ENCODE measurements around the gene TRAF7.

TRAF7 gene

DNA sequence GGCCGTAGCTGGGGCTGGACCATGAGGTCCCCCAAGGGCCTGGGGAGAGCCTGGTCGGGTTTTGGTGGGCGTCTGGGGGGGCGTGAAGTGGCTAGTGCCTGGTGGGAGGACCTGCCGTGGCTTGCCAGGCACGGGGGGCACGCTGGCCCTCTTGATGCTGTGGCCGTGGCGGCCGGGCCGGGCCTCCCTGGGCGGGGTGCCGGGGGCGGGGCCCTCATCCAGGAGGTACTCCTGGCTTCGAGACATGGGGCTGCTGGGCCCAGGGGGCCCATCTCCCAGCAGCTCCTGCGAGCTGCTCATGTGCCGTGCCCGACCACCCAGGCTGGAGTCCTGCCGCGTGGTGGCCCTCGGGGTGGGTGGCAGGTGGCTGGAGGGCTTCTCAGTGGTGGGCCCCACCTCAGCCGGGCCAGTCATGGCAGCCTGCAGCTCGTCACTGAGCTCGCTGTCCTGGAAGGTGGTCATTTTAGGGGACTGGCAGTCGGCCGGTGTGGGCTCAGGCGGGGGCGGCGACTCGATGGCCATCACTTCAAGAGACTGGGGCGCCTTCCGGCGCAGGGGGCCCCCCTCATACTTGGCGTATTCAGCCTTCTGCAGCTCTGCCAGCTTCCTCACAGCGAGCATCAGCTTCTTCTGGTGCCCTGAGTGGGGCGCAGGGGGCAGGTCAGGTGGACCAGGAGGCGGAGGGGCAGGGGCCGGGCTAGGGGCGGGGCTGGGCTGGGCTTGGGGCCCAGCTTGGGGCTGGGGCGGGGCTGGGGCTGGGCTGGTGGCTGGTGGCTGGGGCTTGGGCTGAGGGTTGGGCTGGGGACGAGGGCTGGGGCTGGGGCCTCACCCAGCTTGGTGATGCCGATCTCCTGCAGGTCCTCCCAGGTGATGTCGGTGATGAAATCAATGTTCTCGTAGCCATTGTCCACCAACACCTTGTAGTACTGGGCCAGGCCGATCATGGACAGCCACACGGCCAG lies 25.7 kb downstream of the TRAF7 start:
- peaks cover 4 to 12% of the 10 kb centered on the region in 2 donors for H3K36me3 ChIP-seq (ENCODE audit: control insufficient read depth in 1 of 2, insufficient read depth in 2 of 2, low read length in 2 of 2)
- H3K4me1 ChIP-seq (ENCODE audit: control insufficient read depth in 1 of 2, insufficient read depth in 2 of 2, low read length in 2 of 2) = peaks cover 3 to 8% of the 10 kb centered on the region in 2 donors
- H3K27ac ChIP-seq (ENCODE audit: low read depth, low read length) = no peak overlapping the region
- H3K9ac ChIP-seq (ENCODE audit: low read depth in 1 of 2, low read length in 2 of 2) = no peak overlapping the region
- H3K4me3 ChIP-seq (ENCODE audit: low read depth in 1 of 2, low read length in 2 of 2) = no peak overlapping the region
- H3K27me3 ChIP-seq (ENCODE audit: control insufficient read depth in 1 of 2, insufficient read depth in 2 of 2, low read length in 2 of 2) = peaks cover 0 to 13% of the 10 kb centered on the region in 2 donors
- H3K9me3 ChIP-seq (ENCODE audit: control insufficient read depth in 1 of 2, low read length in 2 of 2) = no peaks in the 10 kb centered on the region

DNA sequence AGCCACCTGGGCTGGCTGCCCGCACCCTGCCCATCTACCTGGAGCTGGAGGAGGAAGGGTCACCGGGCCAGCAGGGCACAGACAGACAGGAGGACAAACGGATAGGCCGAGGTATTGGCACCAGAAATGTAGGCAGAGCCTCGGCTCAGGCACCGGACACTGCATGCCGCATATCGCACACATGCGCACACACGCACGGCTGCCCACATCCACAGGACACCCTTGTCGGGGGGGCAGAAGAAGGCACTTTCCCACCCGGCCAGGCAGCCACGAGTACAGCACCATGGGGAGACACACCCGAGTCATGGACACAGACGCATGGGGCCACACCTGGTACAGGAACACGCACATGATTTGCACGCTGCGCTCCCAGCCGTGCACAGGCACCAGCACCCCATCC lies 26.4 kb downstream of the TRAF7 start:
- H3K9ac ChIP-seq (ENCODE audit: low read depth in 1 of 2, low read length in 2 of 2) = no peak overlapping the region

DNA sequence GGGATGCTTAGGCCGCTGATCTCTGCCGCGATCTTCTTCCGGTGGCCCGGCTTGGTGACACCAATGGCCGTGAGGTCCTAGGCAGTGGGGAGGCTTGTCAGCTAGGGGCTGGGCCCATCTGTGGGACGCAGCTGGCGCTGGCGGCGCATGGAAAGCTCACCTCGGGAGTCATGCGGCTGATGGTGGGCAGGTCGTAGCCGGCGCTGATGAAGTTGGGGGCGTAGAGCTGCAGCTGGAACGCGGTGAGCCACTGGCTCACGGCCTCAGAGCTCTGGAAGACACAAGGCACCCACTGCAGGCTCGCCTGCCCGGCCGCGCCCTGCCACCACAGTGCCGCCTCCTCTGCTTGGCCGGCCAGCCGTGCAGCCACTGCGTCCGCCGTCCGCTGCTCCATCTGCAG lies 28.1 kb downstream of the TRAF7 start:
- no peaks in the 10 kb centered on the region for H3K9me3 ChIP-seq (ENCODE audit: control insufficient read depth in 1 of 2, low read length in 2 of 2)
- H3K27me3 ChIP-seq (ENCODE audit: control insufficient read depth in 1 of 2, insufficient read depth in 2 of 2, low read length in 2 of 2) = peaks cover 0 to 13% of the 10 kb centered on the region in 2 donors
- no peak overlapping the region for H3K4me3 ChIP-seq (ENCODE audit: low read depth in 1 of 2, low read length in 2 of 2)
- no peak overlapping the region for H3K27ac ChIP-seq (ENCODE audit: low read depth, low read length)
- H3K36me3 ChIP-seq (ENCODE audit: control insufficient read depth in 1 of 2, insufficient read depth in 2 of 2, low read length in 2 of 2) = no peaks in the 10 kb centered on the region
- no peak overlapping the region for H3K9ac ChIP-seq (ENCODE audit: low read depth in 1 of 2, low read length in 2 of 2)
- peaks cover 3 to 8% of the 10 kb centered on the region in 2 donors for H3K4me1 ChIP-seq (ENCODE audit: control insufficient read depth in 1 of 2, insufficient read depth in 2 of 2, low read length in 2 of 2)

More for the DNA sequence above, 26.4 kb downstream of the TRAF7 start:
- H3K36me3 ChIP-seq (ENCODE audit: control insufficient read depth in 1 of 2, insufficient read depth in 2 of 2, low read length in 2 of 2) = peaks cover 1 to 7% of the 10 kb centered on the region in 2 donors
- no peak overlapping the region for H3K4me3 ChIP-seq (ENCODE audit: low read depth in 1 of 2, low read length in 2 of 2)
- no peak overlapping the region for H3K27ac ChIP-seq (ENCODE audit: low read depth, low read length)
- H3K27me3 ChIP-seq (ENCODE audit: control insufficient read depth in 1 of 2, insufficient read depth in 2 of 2, low read length in 2 of 2) = peaks cover 0 to 13% of the 10 kb centered on the region in 2 donors
- peaks cover 3 to 8% of the 10 kb centered on the region in 2 donors for H3K4me1 ChIP-seq (ENCODE audit: control insufficient read depth in 1 of 2, insufficient read depth in 2 of 2, low read length in 2 of 2)
- no peaks in the 10 kb centered on the region for H3K9me3 ChIP-seq (ENCODE audit: control insufficient read depth in 1 of 2, low read length in 2 of 2)

DNA sequence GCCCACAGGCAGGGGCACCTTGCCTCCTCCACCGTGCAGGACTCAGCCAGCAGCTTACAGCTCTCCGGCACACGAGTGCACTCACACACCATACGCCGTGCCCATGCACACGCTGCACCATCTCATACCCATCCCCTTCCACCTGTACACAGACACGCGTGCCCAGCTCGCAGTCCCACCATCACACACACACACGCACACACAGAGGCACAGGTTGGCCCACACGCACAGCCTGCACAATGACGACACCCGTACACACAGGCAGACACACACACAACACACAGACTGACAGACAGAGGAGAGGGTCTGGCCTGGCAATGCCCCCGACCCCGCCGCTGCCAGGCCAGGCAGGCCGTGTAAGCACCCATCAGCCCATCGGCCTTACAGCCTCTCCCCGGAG lies 28.8 kb downstream of the TRAF7 start:
- Histone ChIP-seq H3K27ac (ENCODE audit: low read depth, low read length) (no peak overlapping the region), H3K9ac (ENCODE audit: low read depth in 1 of 2, low read length in 2 of 2) (no peak overlapping the region), H3K36me3 (ENCODE audit: control insufficient read depth in 1 of 2, insufficient read depth in 2 of 2, low read length in 2 of 2) (no peaks in the 10 kb centered on the region), H3K27me3 (ENCODE audit: control insufficient read depth in 1 of 2, insufficient read depth in 2 of 2, low read length in 2 of 2) (peaks cover 0 to 13% of the 10 kb centered on the region in 2 donors), H3K4me1 (ENCODE audit: control insufficient read depth in 1 of 2, insufficient read depth in 2 of 2, low read length in 2 of 2) (peaks cover 3 to 8% of the 10 kb centered on the region in 2 donors), H3K9me3 (ENCODE audit: control insufficient read depth in 1 of 2, low read length in 2 of 2) (no peaks in the 10 kb centered on the region), H3K4me3 (ENCODE audit: low read depth in 1 of 2, low read length in 2 of 2) (no peak overlapping the region)

DNA sequence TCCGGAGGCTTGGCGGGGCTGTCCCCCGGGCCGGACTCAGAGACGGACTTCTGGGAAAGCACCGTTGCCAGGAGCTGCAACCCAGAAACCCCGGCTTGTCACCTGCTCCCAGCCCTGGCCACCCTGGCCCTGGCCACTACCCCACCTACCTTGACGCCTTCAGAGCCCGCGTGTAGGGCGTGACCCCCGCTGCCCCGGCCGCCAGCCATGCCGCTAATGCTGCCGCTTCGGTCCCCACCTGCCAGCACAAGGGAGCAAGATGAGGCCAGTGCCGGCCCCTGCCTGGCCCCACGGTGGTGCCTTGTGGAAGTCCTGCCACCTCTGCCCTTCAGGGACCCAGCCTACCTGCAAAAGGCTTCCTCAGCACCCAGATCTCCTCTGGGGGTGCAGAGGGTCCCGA lies 29.4 kb downstream of the TRAF7 start:
- Histone ChIP-seq H3K4me1 (ENCODE audit: control insufficient read depth in 1 of 2, insufficient read depth in 2 of 2, low read length in 2 of 2) (peaks cover 3 to 11% of the 10 kb centered on the region in 2 donors), H3K27me3 (ENCODE audit: control insufficient read depth in 1 of 2, insufficient read depth in 2 of 2, low read length in 2 of 2) (peaks cover 0 to 13% of the 10 kb centered on the region in 2 donors), H3K9ac (ENCODE audit: low read depth in 1 of 2, low read length in 2 of 2) (no peak overlapping the region), H3K36me3 (ENCODE audit: control insufficient read depth in 1 of 2, insufficient read depth in 2 of 2, low read length in 2 of 2) (no peaks in the 10 kb centered on the region), H3K9me3 (ENCODE audit: control insufficient read depth in 1 of 2, low read length in 2 of 2) (no peaks in the 10 kb centered on the region), H3K27ac (ENCODE audit: low read depth, low read length) (no peak overlapping the region), H3K4me3 (ENCODE audit: low read depth in 1 of 2, low read length in 2 of 2) (no peak overlapping the region)

DNA sequence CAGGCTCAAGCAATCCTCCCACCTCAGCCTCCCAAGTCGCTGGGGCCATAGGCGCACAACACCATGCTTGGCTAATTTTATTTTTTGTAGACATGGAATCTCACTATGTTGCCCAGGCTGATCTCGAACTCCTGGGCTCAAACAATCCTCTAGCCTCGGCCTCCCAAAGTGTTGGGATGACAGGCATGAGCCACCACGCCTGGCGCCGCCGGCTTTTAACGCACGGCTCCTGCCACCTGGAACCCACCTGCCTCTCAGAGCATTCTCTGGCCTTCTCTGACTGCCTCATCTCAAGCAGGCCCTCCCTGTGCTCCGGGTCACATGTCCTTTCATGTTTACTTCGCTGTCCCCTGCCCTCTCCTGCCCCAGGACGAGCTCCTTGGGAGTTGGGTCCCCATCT lies 30.5 kb downstream of the TRAF7 start:
- H3K9me3 ChIP-seq (ENCODE audit: control insufficient read depth in 1 of 2, low read length in 2 of 2) = no peaks in the 10 kb centered on the region
- H3K9ac ChIP-seq (ENCODE audit: low read depth in 1 of 2, low read length in 2 of 2) = no peak overlapping the region
- no peak overlapping the region for H3K4me3 ChIP-seq (ENCODE audit: low read depth in 1 of 2, low read length in 2 of 2)
- peaks cover 0 to 13% of the 10 kb centered on the region in 2 donors for H3K27me3 ChIP-seq (ENCODE audit: control insufficient read depth in 1 of 2, insufficient read depth in 2 of 2, low read length in 2 of 2)
- H3K36me3 ChIP-seq (ENCODE audit: control insufficient read depth in 1 of 2, insufficient read depth in 2 of 2, low read length in 2 of 2) = no peaks in the 10 kb centered on the region
- peaks cover 3 to 11% of the 10 kb centered on the region in 2 donors for H3K4me1 ChIP-seq (ENCODE audit: control insufficient read depth in 1 of 2, insufficient read depth in 2 of 2, low read length in 2 of 2)
- H3K27ac ChIP-seq (ENCODE audit: low read depth, low read length) = no peak overlapping the region

DNA sequence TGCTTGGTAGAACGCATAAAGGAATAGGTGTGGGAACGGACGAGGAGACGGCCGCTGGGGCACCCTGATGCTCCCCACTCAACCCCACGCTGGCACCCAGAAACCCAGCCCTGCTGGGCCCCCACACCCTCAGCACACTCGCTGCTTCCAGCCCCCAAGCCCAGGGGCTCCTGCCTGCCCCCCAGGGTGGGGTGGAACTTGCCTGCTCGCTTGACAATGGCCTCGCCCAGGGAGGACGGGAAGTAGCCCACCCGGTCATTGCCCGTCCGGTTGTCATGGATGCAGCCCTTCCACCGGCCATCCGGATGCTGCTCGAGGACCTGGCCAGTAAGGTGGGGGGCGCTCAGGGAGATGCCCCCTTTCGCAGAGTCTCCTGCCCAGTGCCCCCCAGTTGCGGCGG lies 30.9 kb downstream of the TRAF7 start:
- Histone ChIP-seq H3K9me3 (ENCODE audit: control insufficient read depth in 1 of 2, low read length in 2 of 2) (no peaks in the 10 kb centered on the region), H3K9ac (ENCODE audit: low read depth in 1 of 2, low read length in 2 of 2) (no peak overlapping the region), H3K4me1 (ENCODE audit: control insufficient read depth in 1 of 2, insufficient read depth in 2 of 2, low read length in 2 of 2) (peaks cover 3 to 11% of the 10 kb centered on the region in 2 donors), H3K36me3 (ENCODE audit: control insufficient read depth in 1 of 2, insufficient read depth in 2 of 2, low read length in 2 of 2) (no peaks in the 10 kb centered on the region), H3K27me3 (ENCODE audit: control insufficient read depth in 1 of 2, insufficient read depth in 2 of 2, low read length in 2 of 2) (peaks cover 0 to 13% of the 10 kb centered on the region in 2 donors), H3K27ac (ENCODE audit: low read depth, low read length) (no peak overlapping the region), H3K4me3 (ENCODE audit: low read depth in 1 of 2, low read length in 2 of 2) (no peak overlapping the region)

DNA sequence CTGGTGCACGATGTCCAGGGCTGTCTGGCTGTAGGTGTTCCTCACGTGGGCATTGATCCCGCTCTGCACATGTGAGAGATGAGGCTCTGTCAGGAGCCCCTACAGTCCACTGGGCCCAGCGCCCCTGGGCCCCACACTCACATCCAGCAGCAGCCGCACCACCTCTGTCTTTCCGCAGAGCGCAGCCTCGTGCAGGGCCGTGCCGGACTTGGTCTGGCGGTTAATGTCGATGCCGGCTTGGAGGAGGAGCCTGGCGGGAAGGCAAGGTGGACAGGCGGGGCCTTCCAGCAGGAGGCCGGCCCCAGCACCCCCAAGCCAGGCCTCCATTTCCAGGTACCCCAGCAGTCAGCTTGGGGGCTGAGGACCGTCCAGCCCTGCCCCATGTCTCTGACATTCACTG lies 31.6 kb downstream of the TRAF7 start:
- Histone ChIP-seq H3K9ac (ENCODE audit: low read depth in 1 of 2, low read length in 2 of 2) (no peak overlapping the region), H3K27me3 (ENCODE audit: control insufficient read depth in 1 of 2, insufficient read depth in 2 of 2, low read length in 2 of 2) (peaks cover 0 to 13% of the 10 kb centered on the region in 2 donors), H3K4me3 (ENCODE audit: low read depth in 1 of 2, low read length in 2 of 2) (no peak overlapping the region), H3K9me3 (ENCODE audit: control insufficient read depth in 1 of 2, low read length in 2 of 2) (no peaks in the 10 kb centered on the region), H3K4me1 (ENCODE audit: control insufficient read depth in 1 of 2, insufficient read depth in 2 of 2, low read length in 2 of 2) (peaks cover 3 to 11% of the 10 kb centered on the region in 2 donors), H3K27ac (ENCODE audit: low read depth, low read length) (no peak overlapping the region), H3K36me3 (ENCODE audit: control insufficient read depth in 1 of 2, insufficient read depth in 2 of 2, low read length in 2 of 2) (no peaks in the 10 kb centered on the region)

DNA sequence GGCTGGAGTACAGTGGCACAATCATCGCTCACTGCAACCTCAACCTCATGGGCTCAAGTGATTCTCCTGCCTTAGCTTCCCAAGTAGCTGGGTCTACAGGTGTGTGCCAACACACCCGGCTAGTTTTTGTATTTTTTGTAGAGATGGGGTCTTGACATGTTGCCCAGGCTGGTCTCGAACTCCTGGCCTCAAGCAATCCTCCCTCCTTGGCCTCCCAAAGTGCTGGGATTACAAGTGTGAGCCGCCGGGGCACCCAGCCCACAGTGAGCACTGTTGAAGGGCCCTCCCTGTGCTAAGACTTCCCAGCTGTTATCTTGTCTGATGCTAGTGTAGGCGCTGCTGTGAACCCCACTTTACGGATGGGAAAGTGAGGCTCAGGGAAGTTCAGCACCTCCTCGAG lies 32.8 kb downstream of the TRAF7 start:
- peaks cover 3 to 11% of the 10 kb centered on the region in 2 donors for H3K4me1 ChIP-seq (ENCODE audit: control insufficient read depth in 1 of 2, insufficient read depth in 2 of 2, low read length in 2 of 2)
- H3K36me3 ChIP-seq (ENCODE audit: control insufficient read depth in 1 of 2, insufficient read depth in 2 of 2, low read length in 2 of 2) = no peaks in the 10 kb centered on the region
- no peak overlapping the region for H3K4me3 ChIP-seq (ENCODE audit: low read depth in 1 of 2, low read length in 2 of 2)
- H3K27me3 ChIP-seq (ENCODE audit: control insufficient read depth in 1 of 2, insufficient read depth in 2 of 2, low read length in 2 of 2) = peaks cover 0 to 13% of the 10 kb centered on the region in 2 donors
- no peaks in the 10 kb centered on the region for H3K9me3 ChIP-seq (ENCODE audit: control insufficient read depth in 1 of 2, low read length in 2 of 2)
- H3K9ac ChIP-seq (ENCODE audit: low read depth in 1 of 2, low read length in 2 of 2) = no peak overlapping the region
- no peak overlapping the region for H3K27ac ChIP-seq (ENCODE audit: low read depth, low read length)

DNA sequence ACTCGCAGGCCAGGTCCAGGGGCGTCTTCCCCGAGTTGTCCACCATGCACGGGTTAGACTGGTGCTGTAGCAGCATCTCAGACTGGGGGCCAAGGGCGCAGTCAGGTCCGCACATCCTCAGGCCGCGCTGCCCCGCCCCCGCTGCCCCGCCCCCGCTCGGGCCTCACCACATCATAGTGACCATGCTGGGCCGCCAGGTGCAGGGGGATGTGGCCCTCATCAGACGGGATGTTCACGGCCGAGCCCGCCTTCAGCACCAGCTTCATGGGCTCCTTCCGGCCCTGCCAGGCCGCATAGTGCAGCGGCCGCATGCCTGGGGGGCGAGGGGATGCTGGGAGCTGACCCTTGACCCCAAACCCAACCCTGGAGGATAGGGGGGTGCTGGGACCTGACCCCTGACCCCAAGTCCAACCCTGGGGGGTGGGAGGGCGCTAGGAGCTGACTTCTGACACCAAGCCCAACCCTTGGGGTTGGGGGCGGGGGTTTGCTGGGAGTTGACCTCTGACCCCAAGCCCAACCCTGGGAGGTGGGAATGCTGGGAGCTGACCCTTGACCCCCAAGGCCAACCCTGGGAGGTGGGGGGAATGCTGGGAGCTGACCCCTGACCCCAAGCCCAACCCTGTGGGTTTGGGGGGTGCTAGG lies 33.8 kb downstream of the TRAF7 start:
- Histone ChIP-seq H3K4me1 (ENCODE audit: control insufficient read depth in 1 of 2, insufficient read depth in 2 of 2, low read length in 2 of 2) (peaks cover 2 to 9% of the 10 kb centered on the region in 2 donors), H3K27me3 (ENCODE audit: control insufficient read depth in 1 of 2, insufficient read depth in 2 of 2, low read length in 2 of 2) (peaks cover 7 to 13% of the 10 kb centered on the region in 2 donors), H3K36me3 (ENCODE audit: control insufficient read depth in 1 of 2, insufficient read depth in 2 of 2, low read length in 2 of 2) (no peaks in the 10 kb centered on the region), H3K4me3 (ENCODE audit: low read depth in 1 of 2, low read length in 2 of 2) (no peak overlapping the region), H3K9ac (ENCODE audit: low read depth in 1 of 2, low read length in 2 of 2) (no peak overlapping the region), H3K27ac (ENCODE audit: low read depth, low read length) (no peak overlapping the region), H3K9me3 (ENCODE audit: control insufficient read depth in 1 of 2, low read length in 2 of 2) (no peaks in the 10 kb centered on the region)

All from duodenal mucosa (tissue), 2 donors.